Measurements from ENCODE around the gene RALGAPA2.
A peak's percentile ranks its signal among the peaks of the same experiment; 100 is the strongest.

The RALGAPA2 gene

DNA sequence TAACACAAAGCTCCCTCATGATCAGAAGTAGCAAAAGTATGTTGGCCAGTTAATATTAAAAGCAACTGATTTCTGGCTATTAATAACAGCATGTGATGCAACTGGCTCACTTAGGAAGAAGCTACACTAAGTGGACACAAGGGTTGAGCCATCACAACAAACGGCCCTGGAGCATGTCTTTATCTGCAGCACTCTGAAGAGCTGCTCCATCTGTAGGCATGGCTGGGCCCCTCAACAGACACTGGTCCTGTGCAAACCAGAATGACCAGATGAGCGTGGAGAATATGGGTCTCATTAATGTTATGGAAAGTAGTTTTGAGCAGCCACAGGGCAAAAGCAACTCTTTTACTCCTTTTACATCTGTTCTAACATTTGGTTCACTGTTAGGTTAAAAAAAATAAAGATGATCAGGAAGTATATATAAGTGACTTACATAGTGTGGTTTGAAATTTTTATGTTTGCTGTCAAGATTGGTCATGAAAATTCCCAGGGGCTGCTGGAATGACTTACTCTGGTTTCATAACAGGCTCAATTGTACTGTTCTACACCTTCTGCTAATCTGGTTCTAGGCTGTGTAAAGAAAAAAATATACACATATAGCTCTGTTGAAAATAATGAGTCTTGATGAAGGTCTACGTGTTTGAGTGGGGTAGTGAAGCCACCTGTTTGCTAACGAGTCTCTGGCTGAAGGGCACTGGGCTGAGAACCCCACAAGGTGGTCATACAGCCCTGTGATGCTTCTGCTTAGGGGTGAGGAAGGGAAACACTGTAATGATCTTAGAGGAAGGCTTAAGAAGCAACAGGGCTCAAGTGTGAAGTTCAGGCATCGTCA lies 286.4 kb downstream of the RALGAPA2 start:
- no peak for DNase-seq

DNA sequence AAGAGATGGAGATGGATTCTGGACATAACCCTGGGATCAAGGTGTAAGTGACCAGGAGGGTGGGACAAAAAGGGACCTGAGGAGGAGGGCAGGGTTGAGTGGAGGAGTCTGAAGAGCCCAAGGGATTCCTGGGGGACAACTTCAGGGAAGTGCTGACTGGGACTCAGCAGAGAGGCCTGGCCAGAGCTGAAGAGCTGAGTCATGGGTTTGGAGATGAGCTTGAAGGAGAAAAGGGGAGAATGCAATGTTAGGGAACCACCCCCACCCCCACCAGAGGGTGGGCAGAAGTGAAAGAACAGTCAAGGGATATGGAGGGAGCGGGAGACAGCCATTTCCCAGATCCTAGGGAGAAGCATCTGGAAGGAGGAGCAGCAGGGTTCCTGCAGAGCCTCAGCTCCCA lies 289.3 kb downstream of the RALGAPA2 start:
- no peak for DNase-seq

DNA sequence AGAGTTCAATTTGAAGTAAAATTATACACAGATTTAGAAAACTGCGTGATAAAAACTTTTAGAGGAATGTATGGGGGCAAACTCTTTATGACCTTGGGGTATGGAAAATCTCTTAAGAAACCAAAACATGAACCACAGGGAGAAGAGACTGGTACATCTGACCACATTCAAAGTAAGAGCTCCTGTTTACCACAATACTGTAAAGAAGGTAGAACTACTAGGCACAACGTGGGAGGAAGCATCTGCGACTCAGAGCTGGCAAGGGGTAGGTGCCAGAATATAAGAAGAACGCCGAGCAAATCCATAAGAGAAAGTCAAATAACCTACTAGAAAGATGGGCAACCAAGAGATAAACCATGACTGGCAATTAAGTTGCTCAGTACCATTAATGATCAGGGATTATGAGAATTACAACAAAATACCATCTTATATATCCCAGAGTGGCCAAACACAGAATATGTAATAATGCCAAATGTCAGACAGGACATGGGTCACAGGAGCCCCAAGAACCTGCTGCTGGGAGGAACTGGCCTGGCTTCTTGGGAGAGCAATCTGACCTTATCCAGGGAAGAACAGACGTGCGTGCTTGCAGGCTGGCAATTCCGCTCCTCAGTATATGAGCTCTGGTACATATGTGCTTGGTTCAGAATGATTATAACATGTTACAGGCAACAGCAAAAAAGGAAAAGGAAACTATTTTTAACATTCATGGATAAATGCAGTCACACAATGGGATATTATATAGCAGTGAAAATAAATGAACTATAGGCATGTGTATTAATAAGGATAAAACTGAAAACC lies 294.4 kb downstream of the RALGAPA2 start:
- DNase-seq = no peak

DNA sequence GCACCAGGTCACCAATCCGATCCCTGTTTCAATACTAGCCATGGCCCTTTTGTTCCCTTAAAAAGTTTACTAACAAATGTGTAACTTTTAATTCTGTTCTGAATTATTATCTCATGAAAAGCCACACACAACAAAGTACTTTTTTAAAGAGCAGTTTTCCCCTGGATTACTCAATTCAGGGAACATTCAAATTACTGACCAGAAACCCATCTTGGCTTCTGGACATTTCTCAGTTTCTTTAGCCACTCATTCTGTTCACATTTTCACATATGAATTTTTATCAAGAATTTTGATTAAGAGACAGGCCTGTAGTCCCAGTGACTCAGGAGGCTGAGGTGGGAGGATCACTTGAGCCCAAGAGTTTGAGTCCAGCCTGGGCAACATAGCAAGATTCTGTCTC lies 297.1 kb downstream of the RALGAPA2 start:
- no peak for DNase-seq

DNA sequence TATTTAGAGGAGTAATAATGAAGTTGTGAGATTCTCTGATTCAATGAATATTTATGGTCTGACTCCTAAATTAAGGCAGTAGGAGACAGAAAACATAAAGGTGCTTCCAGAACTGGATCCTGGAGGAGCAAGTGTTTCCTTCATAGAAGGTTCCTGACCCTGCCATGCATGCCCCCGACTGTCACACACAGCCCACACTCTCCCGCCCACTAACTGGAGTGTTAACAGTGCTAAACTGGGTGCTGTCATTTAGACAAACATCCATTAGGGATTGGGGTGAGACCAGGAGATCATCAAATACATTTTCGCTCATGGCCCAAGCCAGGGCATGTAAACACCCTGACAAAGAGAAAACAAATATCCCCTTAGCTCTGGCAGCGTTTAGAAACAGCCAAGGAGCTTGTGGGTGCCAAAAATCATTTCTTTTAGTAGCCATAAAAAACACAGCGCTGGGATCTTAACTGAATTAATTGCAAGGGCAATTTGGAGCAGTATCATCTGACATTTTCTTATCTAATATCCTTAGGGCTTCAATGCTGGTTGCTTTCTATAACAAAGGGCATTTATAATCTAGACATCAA lies 297.7 kb downstream of the RALGAPA2 start:
- DNase-seq = no peak

DNA sequence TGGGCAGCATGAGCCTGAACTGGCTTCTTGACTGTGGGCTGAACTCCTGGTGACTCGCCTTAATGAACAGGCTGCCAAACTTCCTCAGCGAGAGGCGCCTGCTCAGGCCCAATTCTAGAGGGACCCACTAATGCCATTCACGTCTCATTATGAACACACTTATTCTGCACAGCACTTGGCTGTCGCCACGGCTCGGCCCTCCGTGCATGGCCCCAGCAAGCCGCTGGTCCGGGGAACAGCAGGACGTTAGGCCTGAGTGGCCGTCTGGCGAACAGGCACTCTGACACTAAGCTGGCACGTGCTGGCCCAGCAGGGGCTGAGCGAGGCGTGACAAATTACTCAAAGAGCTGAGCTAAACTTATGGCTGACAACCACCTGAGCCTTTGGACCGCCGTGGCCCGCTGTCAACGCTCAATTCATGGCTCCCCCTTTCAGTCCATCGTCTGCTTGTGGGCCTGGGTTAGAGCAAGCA lies 298.6 kb downstream of the RALGAPA2 start:
- no peak for DNase-seq

DNA sequence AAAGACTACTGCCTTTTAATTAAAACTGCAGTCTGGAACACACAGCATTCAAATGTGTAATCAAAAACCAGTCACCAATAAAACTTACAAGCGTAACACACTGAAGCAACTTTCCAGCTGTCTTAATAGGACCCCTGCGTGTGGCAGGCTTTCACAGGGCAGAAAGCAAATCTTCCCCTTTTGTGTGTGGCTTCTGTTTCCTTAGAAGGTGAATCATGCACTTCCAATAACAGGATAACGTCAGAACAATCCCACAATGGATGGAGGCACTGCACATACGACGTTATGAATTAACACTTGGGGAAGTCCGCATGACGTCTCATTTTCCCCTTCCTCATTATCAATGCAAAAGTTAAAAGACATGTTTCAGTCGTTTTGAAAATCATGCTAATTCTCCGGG lies 299.7 kb downstream of the RALGAPA2 start:
- DNase-seq = peak; percentile 32 to 36

DNA sequence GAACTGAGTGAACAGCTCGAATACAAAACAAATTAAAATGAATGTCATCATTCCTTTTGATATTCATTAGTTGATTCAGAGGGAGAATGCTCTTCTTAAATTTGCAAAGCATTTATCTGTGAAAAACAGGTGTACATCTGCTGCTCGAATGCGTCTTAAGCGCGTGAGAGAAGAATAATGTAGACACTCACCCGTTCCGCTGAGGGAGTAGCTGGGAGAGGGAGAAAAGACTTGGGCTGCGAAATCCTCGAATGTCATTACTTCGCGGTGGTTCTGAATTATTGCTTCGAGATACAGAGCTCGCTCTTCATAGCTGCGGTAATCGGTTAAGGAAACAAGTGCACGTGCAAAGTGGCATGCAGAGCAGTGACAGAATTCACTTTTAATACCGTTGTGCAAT lies 300.6 kb downstream of the RALGAPA2 start:
- no peak for DNase-seq

DNA sequence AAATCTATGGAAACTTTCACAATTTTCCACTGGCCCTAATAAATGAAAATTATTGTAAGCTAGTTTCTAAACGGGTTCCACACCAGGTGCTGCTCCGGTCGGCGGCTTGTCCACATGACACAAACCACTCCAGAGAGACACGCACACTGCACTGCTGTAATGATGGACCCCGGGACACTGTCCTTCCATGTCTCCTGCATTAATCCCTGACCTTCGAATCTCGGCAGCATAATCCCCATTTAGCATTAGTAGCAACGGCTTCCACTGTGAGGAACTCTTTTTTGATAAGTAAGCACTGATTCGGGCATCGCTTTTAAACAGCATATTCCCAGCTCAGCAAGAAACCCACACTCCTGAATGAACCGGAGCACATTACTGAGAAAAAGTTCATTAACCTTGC lies 301.0 kb downstream of the RALGAPA2 start:
- no peak for DNase-seq

DNA sequence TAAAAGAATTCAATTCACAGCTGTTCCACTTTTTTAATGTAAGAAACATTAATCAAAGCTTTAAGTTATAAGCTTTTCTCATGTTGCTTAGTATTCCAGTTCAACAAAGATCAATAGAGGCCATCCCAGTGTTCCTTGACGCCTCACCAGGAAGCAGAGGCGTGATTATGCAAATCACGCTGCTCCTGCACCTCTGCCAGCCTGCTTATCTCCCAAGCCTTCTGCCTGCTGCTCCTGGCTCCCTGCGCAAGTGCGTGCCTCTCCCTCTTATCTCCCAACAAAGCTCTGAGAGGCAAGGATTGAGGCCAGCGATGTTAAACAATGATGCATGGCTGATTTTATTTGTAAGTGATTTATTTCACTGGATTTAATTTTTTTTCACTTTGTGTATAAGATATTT lies 301.8 kb downstream of the RALGAPA2 start:
- no peak for DNase-seq

DNA sequence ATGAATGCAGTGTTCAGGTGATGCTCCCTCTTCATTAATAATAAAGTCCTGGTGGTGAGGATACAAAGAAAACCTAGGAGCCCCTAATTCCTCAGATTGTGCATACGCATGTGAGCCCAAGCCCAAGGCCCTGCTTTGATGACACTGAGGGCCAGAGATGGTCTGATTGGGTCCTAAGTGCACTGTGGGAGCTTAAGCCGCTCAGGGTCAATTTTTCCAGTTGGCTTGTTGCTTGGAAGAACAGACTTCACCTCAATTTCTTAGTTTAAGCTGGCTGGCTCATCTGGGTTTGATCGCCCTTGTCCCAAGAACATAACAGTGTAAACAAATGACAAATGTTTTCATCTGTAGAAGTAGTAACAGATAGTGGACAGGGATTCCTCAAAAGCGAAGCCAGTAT lies 303.1 kb downstream of the RALGAPA2 start:
- DNase-seq = no peak

DNA sequence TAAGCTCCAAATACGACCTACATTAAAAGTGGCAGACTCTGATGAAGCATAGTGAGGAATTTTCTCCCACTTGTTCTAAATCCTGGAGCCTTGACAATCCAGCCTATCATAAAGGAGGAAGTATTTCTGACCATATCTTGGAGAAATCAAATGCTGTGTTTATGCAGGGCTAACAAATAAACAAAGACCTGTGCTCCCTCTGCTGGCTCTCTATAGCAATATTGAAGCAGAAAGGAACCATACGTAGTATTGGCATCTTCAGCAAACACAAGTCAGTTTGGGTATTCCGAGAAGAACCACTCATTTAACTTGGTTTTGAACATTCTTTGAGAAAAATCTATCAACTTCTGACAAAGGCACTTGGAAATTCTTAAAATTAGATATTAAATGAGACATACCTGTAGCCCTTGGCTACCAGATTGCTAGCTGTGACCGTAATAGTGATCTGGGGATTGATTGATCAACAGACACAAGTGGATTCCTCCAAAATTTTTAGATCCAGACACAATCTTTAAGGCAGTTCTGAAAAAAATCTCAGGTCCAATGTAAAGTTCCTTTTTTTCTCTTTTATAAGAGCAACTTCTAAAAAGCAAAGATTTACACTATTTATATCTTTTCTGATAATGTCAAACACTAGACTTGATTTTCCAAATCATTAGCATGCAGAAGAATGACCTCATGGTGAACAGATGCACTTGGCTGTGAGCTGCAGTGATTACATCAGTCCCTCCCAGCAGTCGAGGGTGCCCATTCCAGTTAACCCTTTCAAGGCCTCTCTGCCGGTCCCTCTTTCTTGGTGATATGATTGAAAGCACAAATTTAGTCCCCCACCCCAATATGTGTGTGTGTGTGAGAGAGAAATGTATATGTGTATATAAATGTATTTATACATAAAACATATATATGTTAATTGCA lies 304.3 kb downstream of the RALGAPA2 start:
- no peak for DNase-seq

DNA sequence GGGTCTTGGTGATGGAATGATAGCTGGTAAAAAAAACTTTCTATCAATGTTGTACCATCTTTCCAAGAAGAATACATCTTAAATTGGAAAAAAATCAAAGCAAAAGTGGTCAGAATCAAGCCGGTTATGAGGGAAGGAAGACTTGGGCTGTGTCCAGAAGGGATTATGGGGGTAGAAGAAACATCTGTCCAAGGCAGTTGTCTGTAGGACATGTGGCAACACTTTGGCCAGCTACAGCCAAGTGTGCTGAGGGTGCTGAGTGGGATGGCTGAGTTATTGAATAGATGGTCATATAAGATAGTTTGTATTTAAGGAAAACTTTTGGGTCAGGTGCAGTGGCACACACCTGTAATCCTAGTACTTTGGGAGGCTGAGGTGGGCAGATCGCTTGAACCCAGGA lies 306.1 kb downstream of the RALGAPA2 start:
- no peak for DNase-seq

DNA sequence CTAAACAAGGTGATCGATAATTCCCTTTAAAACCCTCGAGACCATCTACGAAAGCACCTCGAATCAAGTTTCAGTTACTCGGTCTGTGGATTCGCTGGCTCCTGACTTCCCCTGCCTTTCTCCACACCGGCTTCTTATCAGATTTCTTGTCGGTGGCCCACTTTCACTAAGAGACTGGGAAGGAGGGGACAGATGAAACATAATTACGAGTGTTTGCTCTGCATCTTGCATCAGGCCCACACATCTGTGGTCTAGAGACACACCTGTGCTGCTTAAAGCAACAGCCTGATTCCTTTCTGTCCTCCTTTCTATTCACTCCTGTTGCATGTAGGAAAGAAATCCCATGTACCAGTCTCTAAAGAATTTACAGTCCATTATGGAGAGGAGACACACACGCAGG lies 306.8 kb downstream of the RALGAPA2 start:
- DNase-seq = no peak

DNA sequence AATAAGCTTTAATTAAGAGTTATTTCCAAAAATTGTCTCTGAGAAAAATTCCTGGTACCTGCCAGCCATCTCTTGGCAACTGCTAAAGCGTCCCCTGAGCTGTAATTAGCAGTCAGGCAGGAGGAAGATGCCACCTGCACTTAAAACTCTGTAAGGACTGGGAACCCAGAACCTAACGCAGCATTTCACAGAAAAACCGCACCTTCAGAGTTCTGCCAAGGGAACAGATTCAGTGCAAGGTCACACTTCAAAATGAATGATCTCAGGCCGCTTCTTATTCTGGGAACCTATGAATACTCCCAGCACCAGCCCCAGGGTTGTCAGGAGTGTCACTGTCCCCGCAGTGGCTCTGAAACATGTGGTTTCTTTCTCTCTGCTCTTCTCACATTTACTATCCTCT lies 307.8 kb downstream of the RALGAPA2 start:
- no peak for DNase-seq

DNA sequence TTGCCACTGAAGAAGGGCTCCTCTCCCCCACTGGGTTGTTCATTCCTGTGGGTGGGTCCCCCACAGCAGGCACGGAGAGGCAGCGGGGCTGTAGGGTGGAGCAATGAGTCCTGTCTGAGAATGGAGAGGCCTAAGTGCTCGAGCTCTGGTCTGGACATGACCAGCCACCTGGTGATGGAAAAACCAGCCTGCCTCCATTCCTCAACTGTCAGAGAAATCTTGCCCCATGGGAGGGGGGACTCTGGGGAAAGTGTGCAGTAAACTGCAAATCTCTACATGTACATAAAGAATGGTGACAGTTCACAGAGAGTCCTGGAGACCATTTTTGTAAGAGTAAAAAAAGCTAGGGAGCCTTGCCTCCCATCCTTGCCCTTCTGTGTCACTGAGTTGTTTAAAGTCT lies 310.5 kb downstream of the RALGAPA2 start:
- DNase-seq = no peak

DNA sequence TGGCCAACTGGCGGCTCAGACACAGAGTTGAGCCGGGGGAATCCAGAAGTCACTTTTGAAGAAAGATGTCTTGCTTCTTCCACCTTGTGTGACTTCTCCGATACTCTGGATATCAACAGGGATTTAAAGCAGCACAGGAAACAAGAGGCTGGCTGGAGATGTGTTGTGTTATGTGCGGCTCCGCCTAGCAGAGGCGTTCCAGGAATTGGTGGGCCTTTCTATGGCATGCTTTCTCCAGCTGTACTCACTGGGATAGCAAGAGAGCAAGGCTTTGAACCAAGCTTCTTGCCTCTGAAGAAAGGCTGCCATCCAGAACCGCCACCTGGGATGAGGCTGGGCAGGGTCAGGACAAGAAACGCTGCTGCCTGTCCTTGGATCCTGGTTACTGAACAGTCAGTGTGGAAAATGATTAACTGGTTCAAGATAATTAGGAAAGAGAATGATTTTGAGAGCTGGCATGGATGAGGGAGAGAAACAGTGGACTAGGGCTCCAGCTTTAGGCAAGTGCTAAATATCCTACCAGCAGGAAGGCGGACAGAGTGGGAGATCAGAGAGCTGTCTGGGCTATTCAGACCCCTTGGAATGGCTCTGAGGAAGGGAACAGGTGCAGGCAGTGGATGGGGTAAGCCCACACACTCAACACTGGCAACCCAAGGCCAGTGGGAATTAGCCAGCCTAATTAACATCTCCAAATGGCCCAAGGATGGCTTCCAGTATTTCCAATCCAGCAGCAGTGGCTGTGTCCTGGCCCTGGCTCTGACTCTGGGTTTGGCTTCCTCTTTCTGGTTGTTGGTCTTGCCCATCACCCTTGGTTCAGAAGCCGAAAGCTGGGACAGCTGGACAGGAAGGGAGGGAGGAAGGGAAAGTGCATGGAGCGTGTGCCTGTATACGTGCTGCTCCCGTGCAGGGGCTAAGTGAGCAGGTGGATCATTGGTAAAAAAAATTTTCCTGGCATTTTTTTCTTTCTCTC lies 312.6 kb downstream of the RALGAPA2 start:
- no peak for DNase-seq

DNA sequence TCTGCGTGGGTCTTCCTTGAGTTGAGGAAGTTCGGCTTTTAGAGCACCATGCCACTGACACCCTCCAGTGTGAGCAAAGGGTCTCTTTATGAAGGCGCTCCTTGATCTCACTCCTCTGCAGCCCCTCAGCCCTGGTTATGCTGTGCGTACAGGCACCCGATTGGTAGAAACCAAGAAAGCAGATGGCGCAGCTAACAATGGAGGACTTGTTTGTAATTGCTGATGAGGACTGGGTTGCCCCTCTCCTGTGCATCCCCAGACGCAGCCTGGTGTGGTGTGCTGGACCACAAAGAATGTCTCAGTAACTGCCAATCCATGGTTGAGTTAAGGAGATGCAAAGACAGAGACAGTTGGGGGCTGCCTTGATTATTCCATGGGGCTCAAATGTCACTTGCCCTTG lies 314.3 kb downstream of the RALGAPA2 start:
- no peak for DNase-seq

DNA sequence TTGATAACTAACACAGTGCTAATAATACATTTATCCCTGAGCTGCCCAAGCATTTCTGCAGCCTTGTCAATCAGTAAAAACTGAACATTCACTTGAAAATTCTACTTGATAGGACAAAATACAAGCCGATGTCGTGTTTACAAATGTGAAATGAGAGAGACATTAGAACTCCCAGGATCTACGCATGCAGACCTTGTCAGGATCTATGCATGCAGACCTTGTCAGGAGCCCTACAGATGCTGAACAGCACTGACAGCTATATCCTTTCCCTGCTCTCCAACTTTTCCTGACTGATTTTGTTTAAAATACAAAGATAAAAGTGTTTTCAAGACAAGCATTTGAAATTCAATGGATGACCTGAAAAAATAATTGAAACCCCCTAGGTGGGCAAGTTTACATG lies 315.6 kb downstream of the RALGAPA2 start:
- no peak for DNase-seq

DNA sequence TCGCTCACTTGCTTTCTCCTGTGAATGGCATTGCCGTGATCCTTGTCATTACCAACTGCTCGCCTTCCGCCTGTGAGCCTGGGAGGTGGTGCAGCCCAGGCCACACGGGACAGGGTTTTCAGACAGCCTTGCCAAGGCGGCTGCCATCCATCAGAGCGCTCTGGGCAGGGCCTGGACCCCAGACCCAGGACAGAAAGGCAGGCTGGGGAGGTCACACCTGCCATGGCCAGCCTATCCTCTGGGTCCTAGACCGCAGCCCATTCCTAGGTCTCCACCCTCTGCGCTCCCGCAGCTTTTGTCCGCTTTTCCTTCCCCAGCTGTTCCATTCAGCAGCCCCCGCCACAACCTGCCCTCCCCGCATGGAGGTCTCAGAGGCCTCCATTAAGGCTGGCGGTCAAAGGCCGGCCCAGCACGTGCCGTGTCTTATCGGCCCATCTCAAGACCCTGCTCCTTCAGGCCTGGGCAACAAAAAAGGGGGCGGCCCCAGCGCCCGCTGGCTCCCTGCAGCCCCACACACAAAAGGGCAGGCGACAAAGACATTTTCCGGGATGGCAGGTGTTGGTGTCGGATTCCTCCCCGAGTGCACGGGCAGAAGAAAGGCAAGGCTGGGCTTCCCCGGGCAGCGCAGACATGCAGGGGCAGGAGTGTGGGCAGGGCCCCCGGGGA lies 316.4 kb downstream of the RALGAPA2 start:
- DNase-seq = no peak

DNA sequence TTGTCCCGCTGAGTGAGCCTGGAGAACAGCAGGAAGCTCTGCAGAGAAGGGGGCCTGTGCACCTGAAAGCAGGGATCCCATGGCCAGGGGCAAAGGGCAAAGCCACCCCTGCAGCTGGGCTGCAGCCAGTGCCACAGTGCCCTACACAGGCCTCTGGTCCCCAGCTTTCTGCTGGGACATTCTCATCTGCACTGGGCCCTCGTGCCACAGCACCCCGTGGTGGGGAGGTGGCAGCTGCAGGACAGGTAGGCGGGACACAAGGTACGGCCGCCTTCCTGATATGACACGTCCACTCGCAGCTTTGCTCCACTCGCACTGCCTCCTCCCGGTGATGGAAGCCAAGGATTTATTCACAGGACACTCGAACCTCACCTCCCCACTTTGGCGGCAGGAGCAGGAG lies 317.4 kb downstream of the RALGAPA2 start:
- DNase-seq = no peak
